OCI-LY1 (cell line): ENCODE measurements around the gene KRTAP10-3.
"Not testable (repeated sequence)": the region's sequence is repeated elsewhere in the genome, so short reads cannot be mapped to it uniquely, and the experiment has no call there.

Experiments
- H2AFZ ChIP-seq: fragments of 200-600 bp; sonication (generic), shearing (Covaris generic); 2 replicates; pipeline ENCODE4 v1.6.0; 2014; ENCODE audit warnings: antibody characterized with exemption, mild to moderate bottlenecking, low read length
- H3F3A ChIP-seq: fragments of 200-600 bp; sonication (generic), shearing (Covaris generic); 2 replicates; pipeline ENCODE4 v1.6.0; 2014; ENCODE audit warnings: mild to moderate bottlenecking, antibody characterized with exemption, low read length, moderate library complexity; ENCODE audit not compliant: insufficient read depth
- H3K27ac ChIP-seq: fragments of 200-600 bp; sonication (generic); 2 replicates; pipeline ENCODE4 v1.5.1; 2014; ENCODE audit warnings: low read length, mixed run types, mild to moderate bottlenecking, low read depth; ENCODE audit not compliant: poor library complexity, severe bottlenecking
- H3K27me3 ChIP-seq: fragments of 200-600 bp; sonication (generic); 2 replicates; pipeline ENCODE4 v1.6.0; 2014; ENCODE audit warnings: antibody characterized with exemption, mild to moderate bottlenecking, low read length, moderate library complexity; ENCODE audit not compliant: insufficient read depth
- H3K36me3 ChIP-seq: fragments of 200-600 bp; sonication (generic); 2 replicates; pipeline ENCODE4 v1.6.1; 2014; ENCODE audit warnings: mild to moderate bottlenecking, antibody characterized with exemption, low read length, moderate library complexity, mixed read lengths; ENCODE audit not compliant: insufficient read depth
- H3K4me1 ChIP-seq: fragments of 200-600 bp; sonication (generic); 2 replicates; pipeline ENCODE4 v1.5.1; 2014; ENCODE audit warnings: mild to moderate bottlenecking, low read length, moderate library complexity; ENCODE audit not compliant: insufficient read depth, severe bottlenecking
- H3K4me2 ChIP-seq: fragments of 200-600 bp; sonication (generic), shearing (Covaris generic); 2 replicates; pipeline ENCODE4 v1.6.1; 2014; ENCODE audit warnings: low read length
- H3K4me3 ChIP-seq: fragments of 200-600 bp; sonication (generic); 2 replicates; pipeline ENCODE4 v1.5.1; 2014; ENCODE audit warnings: low read length, low read depth, mild to moderate bottlenecking, mixed read lengths; ENCODE audit not compliant: poor library complexity, severe bottlenecking
- H3K79me2 ChIP-seq: fragments of 200-600 bp; shearing (Covaris generic); 2 replicates; pipeline ENCODE4 v1.6.1; 2016; ENCODE audit warnings: mixed run types, low read length, mixed read lengths; ENCODE audit not compliant: insufficient read depth
- H3K9ac ChIP-seq: fragments of 200-600 bp; sonication (generic), shearing (Covaris generic); 2 replicates; pipeline ENCODE4 v1.6.1; 2014; ENCODE audit warnings: mild to moderate bottlenecking, low read length, mixed read lengths
- H3K9me2 ChIP-seq: fragments of 200-600 bp; sonication (generic), shearing (Covaris generic); 2 replicates; pipeline ENCODE4 v1.6.1; 2014; ENCODE audit warnings: low read depth, mild to moderate bottlenecking, low read length, mixed read lengths
- H3K9me3 ChIP-seq: fragments of 200-600 bp; shearing (Covaris generic); 2 replicates; pipeline ENCODE4 v1.6.1; 2014; ENCODE audit warnings: low read length, mixed read lengths
- H4K20me1 ChIP-seq: fragments of 200-600 bp; sonication (generic), shearing (Covaris generic); 2 replicates; pipeline ENCODE4 v1.6.0; 2016; ENCODE audit warnings: mild to moderate bottlenecking, low read length; ENCODE audit not compliant: insufficient read depth
- EZH2 ChIP-seq: fragments of 200-600 bp; sonication (generic), shearing (Covaris generic); IDR thresholded peaks from 2 replicates; pipeline ENCODE4 v1.8.0; 2017; ENCODE audit warnings: borderline replicate concordance, mixed run types, mild to moderate bottlenecking, antibody characterized with exemption, low read length, moderate library complexity, mixed read lengths
- TF ChIP-seq, protein P1 (sequence below): fragments of 200-600 bp; sonication (generic), shearing (Covaris generic); IDR thresholded peaks from 2 replicates; pipeline ENCODE4 v1.5.1; 2017; ENCODE audit warnings: mild to moderate bottlenecking, antibody characterized with exemption, low read length, moderate library complexity, mixed read lengths

KRTAP10-3 gene

DNA sequence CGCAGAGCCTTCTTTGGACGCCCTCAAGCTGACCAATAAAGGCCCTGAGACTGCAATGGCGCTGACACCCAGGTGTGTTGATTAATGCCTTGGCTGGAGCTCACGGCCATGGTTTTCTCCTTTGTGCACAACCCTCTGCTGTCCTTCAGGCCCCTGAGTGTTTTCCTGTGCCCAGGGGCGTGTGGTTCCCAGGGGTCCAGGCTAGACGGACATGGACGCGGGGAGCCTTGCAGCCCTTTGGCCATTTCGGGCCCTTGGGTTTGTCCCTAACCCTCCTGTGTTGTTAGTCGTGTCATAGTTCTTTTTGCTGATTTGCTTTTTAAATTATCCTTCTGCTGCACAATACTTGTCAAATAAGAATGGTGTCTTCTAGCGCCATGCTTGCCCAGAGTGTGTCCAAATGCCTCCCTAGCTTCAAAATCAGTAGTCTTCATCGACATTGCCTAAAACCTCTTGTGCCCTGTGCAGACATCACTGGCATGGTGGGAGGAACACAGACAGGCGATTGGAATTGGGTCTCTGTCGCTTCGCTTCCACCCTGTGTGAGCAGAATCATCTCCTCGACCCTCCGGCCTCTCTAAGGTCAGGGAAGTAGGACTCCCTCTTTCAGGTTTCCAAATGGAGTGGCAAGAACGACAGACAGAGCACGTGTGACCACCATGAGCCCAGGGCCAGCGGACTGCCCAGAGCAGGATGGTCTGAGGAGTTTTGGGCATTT is 16.9 kb upstream of the KRTAP10-3 start:
- TF ChIP-seq, protein P1, sequence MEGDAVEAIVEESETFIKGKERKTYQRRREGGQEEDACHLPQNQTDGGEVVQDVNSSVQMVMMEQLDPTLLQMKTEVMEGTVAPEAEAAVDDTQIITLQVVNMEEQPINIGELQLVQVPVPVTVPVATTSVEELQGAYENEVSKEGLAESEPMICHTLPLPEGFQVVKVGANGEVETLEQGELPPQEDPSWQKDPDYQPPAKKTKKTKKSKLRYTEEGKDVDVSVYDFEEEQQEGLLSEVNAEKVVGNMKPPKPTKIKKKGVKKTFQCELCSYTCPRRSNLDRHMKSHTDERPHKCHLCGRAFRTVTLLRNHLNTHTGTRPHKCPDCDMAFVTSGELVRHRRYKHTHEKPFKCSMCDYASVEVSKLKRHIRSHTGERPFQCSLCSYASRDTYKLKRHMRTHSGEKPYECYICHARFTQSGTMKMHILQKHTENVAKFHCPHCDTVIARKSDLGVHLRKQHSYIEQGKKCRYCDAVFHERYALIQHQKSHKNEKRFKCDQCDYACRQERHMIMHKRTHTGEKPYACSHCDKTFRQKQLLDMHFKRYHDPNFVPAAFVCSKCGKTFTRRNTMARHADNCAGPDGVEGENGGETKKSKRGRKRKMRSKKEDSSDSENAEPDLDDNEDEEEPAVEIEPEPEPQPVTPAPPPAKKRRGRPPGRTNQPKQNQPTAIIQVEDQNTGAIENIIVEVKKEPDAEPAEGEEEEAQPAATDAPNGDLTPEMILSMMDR, result no peak
- no peak for TF ChIP-seq EZH2
- Histone ChIP-seq H3K27ac (no peak overlapping the region), H3K9ac (no peak overlapping the region), H3K4me3 (no peak overlapping the region), H3F3A (no peaks in the 10 kb centered on the region), H3K9me2 (no peaks in the 10 kb centered on the region), H3K79me2 (no peaks in the 10 kb centered on the region), H4K20me1 (no peaks in the 10 kb centered on the region), H3K27me3 (no peaks in the 10 kb centered on the region; the same call in 1 of the 2 replicates), H3K36me3 (no peaks in the 10 kb centered on the region; the same call in 1 of the 2 replicates), H2AFZ (no peak overlapping the region), H3K4me2 (no peak overlapping the region), H3K4me1 (no peaks in the 10 kb centered on the region), H3K9me3 (peaks cover 4% of the 10 kb centered on the region; the same call in 1 of the 2 replicates)

DNA sequence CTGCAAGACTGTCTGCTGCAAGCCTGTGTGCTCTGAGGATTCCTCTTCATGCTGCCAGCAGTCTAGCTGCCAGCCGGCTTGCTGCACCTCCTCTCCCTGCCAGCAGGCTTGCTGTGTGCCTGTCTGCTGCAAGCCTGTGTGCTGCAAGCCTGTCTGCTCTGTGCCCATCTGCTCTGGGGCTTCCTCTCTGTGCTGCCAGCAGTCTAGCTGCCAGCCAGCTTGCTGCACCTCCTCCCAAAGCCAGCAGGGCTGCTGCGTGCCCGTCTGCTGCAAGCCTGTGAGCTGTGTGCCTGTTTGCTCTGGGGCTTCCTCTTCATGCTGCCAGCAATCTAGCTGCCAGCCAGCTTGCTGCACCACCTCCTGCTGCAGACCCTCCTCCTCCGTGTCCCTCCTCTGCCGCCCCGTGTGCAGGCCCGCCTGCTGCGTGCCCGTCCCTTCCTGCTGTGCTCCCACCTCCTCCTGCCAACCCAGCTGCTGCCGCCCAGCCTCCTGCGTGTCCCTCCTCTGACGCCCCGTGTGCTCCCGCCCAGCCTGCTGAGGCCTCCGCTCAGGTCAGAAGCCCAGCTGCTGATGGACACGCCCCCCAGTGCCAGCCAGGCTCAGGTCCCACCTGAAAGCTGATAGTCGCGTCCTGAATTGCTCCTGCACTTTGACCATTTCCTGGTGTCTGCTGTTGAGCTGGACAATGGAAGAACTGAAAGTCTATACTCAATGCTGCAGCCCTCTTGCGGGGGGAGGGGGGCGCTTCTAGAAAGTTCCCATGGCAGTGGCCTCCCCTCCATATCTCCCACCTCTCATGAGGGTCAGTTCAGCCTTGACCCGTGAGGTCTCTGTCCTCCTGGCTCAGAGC is 16.1 kb upstream of the KRTAP10-3 start:
- H3K4me2 ChIP-seq, result no peak overlapping the region

DNA sequence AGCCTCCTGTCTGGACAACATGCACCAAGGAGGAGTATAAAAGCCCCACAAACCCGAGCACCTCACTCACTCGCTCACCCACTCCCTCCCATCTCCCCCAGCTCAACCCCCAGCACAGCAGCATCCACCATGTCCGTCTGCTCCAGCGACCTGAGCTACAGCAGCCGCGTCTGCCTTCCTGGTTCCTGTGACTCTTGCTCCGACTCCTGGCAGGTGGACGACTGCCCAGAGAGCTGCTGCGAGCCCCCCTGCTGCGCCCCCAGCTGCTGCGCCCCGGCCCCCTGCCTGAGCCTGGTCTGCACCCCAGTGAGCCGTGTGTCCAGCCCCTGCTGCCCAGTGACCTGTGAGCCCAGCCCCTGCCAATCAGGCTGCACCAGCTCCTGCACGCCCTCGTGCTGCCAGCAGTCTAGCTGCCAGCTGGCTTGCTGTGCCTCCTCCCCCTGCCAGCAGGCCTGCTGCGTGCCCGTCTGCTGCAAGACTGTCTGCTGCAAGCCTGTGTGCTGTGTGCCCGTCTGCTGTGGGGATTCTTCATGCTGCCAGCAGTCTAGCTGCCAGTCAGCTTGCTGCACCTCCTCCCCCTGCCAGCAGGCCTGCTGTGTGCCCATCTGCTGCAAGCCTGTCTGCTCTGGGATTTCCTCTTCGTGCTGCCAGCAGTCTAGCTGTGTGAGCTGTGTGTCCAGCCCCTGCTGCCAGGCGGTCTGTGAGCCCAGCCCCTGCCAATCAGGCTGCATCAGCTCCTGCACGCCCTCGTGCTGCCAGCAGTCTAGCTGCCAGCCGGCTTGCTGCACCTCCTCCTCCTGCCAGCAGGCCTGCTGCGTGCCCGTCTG is 15.2 kb upstream of the KRTAP10-3 start, which contains the start of gene KRTAP10-4:
KRTAP10-4 (plus strand) TSS at position 100 of the 827 bp plus-strand sequence; CDS start at position 130, 30 bp downstream.
- not testable (repeated sequence) for H3K9me3 ChIP-seq, H3K9ac ChIP-seq, H3K27me3 ChIP-seq, H4K20me1 ChIP-seq, H3K4me3 ChIP-seq, H3F3A ChIP-seq, H3K4me2 ChIP-seq, H3K36me3 ChIP-seq, H2AFZ ChIP-seq, H3K9me2 ChIP-seq, H3K79me2 ChIP-seq, H3K4me1 ChIP-seq, H3K27ac ChIP-seq

More for the DNA sequence above, 16.1 kb upstream of the KRTAP10-3 start:
- peaks cover 4% of the 10 kb centered on the region; the same call in 1 of the 2 replicates for H3K9me3 ChIP-seq
- TF ChIP-seq EZH2, result no peak
- TF ChIP-seq, protein P1, result no peak
- no peaks in the 10 kb centered on the region; the same call in 1 of the 2 replicates for H3K36me3 ChIP-seq
- no peaks in the 10 kb centered on the region for H3F3A ChIP-seq
- H3K27me3 ChIP-seq, result peaks cover 3% of the 10 kb centered on the region; the same call in 1 of the 2 replicates
- no peak overlapping the region for H2AFZ ChIP-seq
- no peaks in the 10 kb centered on the region for H4K20me1 ChIP-seq
- no peaks in the 10 kb centered on the region for H3K79me2 ChIP-seq
- no peak overlapping the region for H3K27ac ChIP-seq
- no peak overlapping the region for H3K4me3 ChIP-seq
- no peak overlapping the region for H3K9ac ChIP-seq
- H3K9me2 ChIP-seq, result no peaks in the 10 kb centered on the region
- no peaks in the 10 kb centered on the region for H3K4me1 ChIP-seq
